ENCODE data around the gene ALDH1L1.

GRCh38 chr3:126112531-126113237 lies 67.7 kb downstream of the ALDH1L1 start:
- no peak for TF ChIP-seq GABPB1 (CRISPR knock-in tag; IDR thresholded peaks at IDR 0.05)
- no peak for TF ChIP-seq CREB1 (CRISPR knock-in tag; IDR thresholded peaks at IDR 0.05)
- TF ChIP-seq, protein P1, sequence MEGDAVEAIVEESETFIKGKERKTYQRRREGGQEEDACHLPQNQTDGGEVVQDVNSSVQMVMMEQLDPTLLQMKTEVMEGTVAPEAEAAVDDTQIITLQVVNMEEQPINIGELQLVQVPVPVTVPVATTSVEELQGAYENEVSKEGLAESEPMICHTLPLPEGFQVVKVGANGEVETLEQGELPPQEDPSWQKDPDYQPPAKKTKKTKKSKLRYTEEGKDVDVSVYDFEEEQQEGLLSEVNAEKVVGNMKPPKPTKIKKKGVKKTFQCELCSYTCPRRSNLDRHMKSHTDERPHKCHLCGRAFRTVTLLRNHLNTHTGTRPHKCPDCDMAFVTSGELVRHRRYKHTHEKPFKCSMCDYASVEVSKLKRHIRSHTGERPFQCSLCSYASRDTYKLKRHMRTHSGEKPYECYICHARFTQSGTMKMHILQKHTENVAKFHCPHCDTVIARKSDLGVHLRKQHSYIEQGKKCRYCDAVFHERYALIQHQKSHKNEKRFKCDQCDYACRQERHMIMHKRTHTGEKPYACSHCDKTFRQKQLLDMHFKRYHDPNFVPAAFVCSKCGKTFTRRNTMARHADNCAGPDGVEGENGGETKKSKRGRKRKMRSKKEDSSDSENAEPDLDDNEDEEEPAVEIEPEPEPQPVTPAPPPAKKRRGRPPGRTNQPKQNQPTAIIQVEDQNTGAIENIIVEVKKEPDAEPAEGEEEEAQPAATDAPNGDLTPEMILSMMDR (IDR thresholded peaks at IDR 0.05) = no peak
- TF ChIP-seq TP53 (CRISPR knock-in tag; IDR thresholded peaks at IDR 0.05) = no peak
- no peak for TF ChIP-seq ZNF121 (CRISPR knock-in tag; IDR thresholded peaks at IDR 0.05)
- TF ChIP-seq ELF4 (CRISPR knock-in tag; IDR thresholded peaks at IDR 0.05; ENCODE audit: low read depth) = no peak
- no peak for TF ChIP-seq ETV6 (CRISPR knock-in tag; IDR thresholded peaks at IDR 0.05)
- TF ChIP-seq HMGXB4 (CRISPR knock-in tag; IDR thresholded peaks at IDR 0.05) = no peak
- no peak for TF ChIP-seq IRF1 (CRISPR knock-in tag; IDR thresholded peaks at IDR 0.05)
- no peak for TF ChIP-seq RORB (CRISPR knock-in tag; IDR thresholded peaks at IDR 0.05)
- TF ChIP-seq, protein P2, sequence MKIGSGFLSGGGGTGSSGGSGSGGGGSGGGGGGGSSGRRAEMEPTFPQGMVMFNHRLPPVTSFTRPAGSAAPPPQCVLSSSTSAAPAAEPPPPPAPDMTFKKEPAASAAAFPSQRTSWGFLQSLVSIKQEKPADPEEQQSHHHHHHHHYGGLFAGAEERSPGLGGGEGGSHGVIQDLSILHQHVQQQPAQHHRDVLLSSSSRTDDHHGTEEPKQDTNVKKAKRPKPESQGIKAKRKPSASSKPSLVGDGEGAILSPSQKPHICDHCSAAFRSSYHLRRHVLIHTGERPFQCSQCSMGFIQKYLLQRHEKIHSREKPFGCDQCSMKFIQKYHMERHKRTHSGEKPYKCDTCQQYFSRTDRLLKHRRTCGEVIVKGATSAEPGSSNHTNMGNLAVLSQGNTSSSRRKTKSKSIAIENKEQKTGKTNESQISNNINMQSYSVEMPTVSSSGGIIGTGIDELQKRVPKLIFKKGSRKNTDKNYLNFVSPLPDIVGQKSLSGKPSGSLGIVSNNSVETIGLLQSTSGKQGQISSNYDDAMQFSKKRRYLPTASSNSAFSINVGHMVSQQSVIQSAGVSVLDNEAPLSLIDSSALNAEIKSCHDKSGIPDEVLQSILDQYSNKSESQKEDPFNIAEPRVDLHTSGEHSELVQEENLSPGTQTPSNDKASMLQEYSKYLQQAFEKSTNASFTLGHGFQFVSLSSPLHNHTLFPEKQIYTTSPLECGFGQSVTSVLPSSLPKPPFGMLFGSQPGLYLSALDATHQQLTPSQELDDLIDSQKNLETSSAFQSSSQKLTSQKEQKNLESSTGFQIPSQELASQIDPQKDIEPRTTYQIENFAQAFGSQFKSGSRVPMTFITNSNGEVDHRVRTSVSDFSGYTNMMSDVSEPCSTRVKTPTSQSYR (CRISPR knock-in tag; IDR thresholded peaks at IDR 0.05) = no peak
- TF ChIP-seq, protein P3, sequence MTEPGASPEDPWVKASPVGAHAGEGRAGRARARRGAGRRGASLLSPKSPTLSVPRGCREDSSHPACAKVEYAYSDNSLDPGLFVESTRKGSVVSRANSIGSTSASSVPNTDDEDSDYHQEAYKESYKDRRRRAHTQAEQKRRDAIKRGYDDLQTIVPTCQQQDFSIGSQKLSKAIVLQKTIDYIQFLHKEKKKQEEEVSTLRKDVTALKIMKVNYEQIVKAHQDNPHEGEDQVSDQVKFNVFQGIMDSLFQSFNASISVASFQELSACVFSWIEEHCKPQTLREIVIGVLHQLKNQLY (CRISPR knock-in tag; IDR thresholded peaks at IDR 0.05) = no peak
- TF ChIP-seq, protein P4, sequence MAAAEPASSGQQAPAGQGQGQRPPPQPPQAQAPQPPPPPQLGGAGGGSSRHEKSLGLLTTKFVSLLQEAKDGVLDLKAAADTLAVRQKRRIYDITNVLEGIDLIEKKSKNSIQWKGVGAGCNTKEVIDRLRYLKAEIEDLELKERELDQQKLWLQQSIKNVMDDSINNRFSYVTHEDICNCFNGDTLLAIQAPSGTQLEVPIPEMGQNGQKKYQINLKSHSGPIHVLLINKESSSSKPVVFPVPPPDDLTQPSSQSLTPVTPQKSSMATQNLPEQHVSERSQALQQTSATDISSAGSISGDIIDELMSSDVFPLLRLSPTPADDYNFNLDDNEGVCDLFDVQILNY (CRISPR knock-in tag; IDR thresholded peaks at IDR 0.05) = no peak
